NCI-H524 treated with DMSO at 0.1 percent for 48 hours (cell line): Measurements from ENCODE around the gene LAD1.
A peak's percentile ranks its signal among the peaks of the same experiment; 100 is the strongest.

Experiments
- DNase-seq: peaks from one replicate; lab custom pipeline; 2025; lab: John Stamatoyannopoulos, UW

Gene LAD1

DNA sequence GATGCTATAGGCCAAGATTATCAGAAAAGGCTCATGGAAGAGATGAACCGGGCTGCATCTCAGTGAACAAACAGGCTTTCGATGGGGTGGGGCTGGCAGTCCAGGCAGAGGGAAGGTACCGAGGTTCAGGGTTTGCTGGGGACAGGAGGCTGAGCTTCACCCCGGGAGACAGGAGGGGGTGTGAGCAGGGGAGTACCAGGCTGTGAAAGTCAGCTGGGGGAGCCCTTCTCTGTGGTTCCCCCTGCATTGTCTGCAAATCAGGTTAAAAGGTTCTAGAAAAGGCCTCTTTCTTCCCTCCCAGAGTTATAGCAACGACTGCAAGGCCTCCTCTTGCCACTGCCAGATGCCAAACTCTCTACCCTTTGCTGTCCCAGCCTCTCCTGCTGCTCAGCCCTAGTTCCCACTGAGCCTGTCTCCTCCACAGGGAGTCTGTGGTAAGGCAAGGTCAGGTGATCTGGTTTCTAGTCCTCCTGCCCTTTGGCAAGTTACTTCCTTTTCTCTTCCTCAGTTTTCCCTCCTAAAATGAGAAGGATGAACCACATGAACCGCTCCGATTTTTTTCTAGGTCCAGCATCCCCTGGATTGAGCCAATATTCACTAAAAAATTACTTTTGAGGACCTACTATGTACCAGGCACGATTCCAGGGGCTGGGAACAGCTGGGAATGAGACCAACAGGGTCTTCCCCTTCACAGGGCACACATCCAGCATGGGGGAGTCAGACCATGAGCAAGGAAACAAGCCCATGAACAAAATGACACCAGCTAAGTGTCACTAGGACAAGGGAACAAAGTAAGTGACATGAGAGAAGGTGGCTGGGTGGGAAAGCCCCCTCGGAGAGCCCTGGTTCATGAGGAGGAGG, 7.2 kb downstream of the LAD1 start:
- no peak for DNase-seq

DNA sequence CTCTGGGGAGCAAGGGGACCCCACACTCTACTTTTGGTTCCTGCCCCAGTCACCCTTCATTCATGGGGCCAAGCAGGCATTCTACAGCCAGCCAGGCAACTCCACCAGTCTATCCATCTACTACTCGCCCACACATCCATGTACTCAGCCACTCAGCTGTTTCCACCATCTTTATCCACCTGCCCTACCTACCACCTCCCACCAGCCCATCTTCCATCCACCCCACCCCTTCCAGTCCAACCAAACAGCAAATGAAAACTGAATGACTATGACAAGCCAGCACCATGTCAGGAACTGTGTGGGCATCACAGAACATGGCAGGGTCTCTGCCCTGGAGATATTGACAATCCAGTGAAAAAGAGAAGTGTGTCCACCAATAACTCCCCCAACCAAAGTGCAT, 7.9 kb downstream of the LAD1 start:
- no peak for DNase-seq

DNA sequence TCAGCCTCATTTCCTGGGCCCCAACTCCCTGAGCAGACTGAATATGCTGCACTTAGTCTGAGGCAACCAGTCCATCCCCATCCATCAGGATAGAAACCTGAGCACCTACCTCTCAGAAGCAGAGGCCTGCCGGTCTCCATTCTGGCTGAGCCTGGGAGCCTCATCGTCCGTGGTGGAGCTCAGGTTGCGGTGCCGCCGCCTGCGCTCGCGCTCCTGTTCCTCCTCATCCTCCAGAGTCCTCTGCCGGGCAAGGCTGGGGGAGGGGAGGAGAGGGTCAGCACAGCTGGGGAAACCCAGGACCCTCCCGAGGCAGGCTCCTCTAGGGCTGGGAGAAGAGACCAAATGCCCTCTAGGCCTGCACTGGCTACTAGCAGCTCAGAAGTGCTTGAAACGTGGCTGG, 10.1 kb downstream of the LAD1 start:
- DNase-seq, result no peak

DNA sequence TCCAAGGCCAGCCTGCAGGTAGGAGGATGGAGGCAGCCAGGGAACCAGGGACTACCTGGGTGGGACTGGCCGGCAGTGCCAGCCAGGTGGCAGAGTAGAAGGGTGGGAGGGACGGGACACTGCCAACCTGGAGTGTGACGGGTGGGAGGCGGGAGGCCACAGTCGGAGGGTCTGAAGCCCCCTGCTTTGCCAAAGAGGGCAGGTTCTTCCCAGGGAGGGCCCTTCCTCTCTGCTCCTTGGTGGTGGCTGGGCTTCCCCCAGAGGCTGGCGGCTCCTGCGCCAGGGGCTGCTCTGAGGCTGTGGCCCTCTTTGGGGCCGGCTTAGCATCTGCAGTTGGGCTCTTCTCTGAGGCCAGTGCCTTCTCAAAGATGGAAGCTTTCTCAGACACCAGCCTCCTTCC, 12.9 kb downstream of the LAD1 start:
- DNase-seq, result no peak

DNA sequence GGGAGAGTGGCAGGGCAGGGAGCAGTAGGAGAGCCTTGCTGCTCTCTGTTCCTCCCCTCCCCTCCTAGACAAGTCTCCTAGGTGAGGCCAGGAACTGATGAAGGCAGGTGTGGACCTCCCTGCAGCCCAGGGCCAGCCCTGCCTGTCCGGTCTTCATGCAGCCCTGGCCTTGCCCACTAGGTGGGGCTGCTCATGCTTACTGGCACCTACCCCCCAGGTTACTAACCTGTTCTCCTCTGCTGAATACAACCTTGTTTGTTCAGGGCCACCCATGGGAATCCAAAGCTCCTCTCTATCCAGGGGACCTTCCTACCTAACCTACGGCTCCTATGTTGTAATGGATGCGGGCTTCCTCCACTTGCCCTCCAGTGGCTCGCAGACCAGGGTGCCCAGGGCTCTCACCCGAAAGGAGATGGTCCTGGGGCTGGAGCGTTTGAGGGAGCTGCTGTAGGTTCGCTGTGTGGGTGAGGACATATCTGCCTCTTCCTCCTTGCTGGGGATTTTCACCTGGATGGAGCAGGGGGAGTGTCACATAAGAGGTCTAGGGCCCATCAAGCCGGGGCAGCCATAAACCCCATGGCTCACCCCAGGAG, 13.7 kb downstream of the LAD1 start:
- DNase-seq, result no peak

DNA sequence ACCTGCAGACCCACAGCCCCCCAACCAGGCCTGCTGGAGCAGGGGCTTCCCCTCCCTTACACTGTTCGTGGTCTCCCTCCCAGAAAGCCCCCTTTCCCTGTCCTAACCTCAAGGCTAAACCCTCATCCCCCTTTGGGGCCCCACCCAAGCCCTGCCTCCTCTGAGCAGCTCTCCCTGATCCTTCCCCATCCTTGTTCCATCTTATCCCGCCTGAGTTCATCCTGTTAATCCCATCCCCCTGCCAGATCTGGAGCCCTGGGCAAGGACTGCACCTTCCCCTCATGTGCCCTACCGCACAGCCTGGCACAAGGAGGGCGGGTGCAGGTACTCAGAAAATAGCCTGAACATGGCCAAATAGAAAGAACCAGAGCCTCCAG, 14.7 kb downstream of the LAD1 start:
- DNase-seq, result peak; percentile 40

DNA sequence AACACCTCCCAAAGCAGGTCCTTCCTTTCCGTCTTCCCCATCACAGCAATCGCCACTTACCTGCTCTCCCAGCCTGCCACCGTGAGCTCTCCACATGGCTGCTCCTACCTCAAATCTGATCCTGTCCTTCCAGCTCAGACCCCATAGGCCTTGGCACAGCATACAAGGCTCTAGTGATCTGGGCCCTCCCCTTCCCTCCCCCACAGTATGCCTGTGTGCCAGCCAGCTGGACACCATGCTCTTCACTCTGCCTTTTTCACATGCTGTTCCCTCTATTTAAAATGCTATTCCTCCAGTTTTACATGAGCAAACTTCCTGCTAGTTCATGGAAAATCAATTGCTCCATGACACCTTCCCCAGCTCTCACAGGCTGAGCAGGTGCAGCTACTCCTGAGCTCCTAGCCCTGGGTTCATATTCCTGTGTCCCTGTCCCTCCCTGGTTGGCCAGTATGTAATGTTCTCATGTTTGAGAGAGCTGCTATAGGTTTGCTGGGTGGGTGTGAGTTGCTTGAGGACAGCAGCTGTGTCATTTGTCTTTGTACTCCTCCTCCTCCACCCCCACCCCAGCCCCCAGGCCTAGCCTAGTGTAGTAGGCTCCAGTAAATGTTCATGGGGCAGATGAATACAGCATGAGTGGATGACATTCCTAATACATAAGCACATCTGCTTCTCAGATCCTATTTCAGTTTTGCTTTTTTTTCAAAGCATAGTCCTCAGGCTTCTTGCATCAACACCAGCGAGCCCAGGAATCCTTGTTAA, 15.3 kb downstream of the LAD1 start:
- DNase-seq, result peak; percentile 91

DNA sequence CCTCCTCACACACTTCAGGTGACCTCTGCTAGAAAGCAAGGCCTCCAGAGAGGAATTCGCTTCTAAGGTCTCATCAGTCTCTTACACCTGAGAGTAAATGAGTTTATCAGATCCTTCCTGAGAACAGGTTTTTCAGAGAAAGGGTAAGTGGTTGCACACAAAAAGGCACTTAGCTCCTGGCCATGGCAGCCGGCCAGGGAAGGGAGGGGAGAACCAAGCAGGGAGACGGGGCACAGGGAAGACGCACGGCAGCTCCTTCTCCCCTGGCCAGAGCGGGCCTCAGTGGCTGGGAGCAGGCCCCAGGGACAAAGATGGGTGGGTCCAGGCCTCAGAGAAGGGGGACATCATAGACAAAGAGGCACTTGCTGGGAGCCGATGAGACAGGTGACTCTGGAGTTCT, 18.0 kb downstream of the LAD1 start:
- no peak for DNase-seq

DNA sequence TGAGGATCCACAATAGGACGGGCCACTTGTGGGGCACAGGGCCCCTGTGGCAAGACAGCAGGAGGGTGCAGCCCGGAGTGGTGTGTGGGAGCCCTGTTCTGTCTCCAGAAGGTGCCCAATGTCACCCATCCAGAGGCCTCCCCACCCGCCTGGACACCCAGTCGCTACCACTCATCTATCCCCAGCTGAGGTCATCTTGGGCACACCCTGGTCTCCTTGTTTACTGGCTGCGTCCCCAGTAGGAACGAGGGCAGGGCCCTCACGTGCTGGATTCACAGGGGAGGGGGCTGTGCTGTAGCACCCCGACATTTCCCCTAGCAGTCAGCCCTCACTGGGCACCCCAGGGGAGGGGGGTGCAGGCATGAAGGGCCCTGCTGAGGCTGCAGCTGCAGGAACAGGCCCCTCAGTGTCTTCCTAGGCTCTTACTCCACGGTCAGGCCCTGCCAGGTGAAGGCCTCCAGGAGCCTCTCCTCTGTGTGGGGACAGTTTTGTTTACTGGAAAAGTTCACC, 19.3 kb downstream of the LAD1 start:
- DNase-seq, result no peak

DNA sequence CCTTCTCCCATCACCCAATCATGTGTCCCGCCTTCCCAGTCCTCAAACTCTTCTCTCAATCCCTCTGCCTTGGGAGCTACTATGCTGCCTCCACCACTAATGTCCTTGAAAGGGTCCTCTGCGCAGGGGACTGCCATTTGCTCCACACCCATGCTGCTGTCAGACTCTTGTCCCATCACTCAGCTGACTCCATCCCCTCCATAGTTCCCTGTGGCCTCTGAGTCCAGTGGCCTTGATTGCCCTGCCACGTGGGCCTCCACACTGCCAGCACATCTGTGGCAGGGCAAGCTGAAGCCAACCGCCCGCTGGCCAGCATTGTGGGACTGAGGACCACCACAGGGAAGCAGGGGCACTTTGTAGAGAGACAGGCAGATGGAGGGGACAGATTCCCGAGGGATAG, 20.3 kb downstream of the LAD1 start:
- no peak for DNase-seq

DNA sequence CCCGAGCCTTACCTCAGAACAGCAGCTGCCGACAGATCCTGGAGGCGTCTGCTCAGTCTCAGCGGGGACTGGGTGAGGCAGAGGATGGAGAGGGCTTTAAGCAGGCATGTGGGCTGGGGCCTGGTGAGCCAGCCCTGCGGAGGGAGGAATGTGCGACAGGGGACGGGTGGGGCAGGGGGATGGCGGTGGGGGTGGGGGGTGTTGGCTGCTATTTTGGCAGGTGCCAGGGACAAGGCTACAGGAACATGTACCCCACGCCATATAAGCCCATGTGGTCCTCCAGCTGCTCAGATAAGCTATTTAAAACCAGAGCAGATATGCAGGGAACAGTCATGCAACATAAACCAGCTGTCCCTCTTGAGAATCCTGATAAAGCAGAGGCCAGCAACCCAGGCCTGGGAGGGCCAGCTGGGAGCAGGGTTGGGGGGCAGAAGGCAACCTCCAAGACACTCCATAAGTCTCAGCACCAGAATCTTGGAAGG, 21.5 kb downstream of the LAD1 start, which contains the start of gene TNNT2:
TSS of gene TNNT2 (minus strand) at position 70 of the 482 bp plus-strand sequence. CDS start 4,426 bp downstream, outside the sequence.
- peak; percentile 84 for DNase-seq

DNA sequence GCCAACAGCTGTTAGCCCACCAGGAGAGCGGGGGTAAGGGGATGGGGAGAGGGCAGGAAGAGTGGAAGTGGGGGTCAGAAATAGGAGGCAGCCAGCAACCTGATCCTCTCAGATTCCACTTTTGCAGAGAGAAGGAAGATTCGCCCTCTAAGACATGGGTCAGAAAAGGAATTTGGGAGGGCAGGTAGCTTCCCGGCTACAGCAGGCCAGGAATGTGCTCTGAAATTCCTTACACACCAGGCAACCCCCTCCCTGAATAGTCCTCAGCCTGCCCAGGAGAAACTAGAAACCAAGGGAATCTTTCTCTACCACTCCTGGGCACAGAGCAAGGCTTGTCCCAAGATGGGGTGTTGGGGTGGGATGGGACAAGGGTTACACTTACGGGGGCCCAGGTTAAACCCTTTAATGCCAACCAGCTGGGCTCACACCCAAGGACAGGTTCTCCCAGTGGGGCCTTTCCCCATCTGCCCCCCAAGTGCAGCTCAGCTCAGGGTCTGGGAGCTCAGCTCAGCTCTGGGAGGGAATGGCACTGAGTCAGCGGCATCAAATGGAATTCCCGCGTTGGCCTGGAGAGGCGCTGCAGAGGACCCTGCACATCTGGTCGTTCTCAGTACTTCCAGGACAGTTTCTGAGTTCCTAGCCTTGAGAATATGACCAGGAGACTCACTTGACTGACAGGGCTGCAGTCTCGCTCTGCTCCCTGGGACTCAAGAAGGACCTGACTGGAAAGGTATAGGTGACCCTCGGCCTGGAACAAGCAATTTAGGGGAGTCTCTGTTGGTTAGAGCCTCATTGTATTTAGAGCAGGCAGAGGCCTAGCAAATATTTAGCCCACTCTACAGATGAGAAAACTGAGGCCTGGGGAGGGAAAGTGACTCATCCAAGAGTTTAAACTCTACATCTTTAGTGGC, 22.4 kb downstream of the LAD1 start:
- DNase-seq, result peak; percentile 87

DNA sequence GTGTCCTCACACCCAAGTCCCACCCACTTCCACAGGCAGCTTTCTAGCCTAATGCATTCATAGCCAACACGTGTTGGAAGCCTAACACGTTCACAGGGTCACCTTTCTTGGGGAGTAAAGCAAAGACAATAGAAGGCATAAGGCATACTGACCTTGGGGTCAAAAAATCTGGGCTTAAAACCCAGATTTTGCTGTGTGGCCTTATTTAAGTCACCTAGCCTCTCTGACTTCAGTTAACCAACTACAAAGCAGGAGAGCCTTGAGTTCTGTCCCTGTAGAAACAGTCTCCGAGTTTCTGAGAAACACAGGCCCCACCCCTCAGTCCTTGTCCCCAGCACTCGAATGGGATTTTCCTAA, 23.0 kb downstream of the LAD1 start:
- no peak for DNase-seq

DNA sequence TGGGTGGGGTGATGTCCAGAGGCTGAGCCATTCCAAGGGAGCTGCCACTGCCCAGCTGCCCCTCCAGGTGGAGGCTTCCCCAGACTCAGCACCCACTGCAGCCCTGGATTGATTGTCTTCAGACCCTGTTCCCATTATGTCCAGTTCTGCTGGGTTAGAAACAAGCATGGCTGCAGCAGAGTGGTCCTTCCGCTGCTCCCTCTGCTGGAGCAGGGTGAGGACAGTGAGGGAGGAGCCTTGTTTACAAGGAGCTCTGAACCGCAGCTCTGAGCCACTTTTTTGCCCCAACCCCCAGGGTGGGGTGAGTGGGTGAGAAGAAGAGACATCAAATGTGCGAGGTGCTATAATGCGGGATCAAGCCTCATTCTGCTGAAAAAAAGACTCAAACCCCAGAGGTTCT, 24.0 kb downstream of the LAD1 start:
- no peak for DNase-seq

DNA sequence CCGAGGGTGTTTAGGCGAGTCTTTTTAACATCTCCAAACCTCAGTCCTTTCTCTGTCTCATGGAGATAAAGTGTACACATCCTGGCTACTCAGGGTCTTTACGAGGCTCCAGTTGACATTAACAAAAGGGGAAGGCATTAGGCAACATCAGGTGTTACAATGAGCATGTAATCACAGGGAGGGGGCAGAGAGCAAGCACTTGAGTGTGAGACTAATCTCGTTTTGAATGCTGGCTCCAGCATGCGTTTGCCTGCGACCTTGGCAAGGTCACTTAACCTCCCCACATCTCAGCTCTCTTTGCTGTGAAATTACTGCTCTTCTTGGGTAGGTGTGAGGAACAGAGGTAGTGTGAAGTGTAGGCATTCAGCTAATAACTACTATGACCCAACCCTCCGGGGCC, 24.8 kb downstream of the LAD1 start:
- DNase-seq, result peak; percentile 56

DNA sequence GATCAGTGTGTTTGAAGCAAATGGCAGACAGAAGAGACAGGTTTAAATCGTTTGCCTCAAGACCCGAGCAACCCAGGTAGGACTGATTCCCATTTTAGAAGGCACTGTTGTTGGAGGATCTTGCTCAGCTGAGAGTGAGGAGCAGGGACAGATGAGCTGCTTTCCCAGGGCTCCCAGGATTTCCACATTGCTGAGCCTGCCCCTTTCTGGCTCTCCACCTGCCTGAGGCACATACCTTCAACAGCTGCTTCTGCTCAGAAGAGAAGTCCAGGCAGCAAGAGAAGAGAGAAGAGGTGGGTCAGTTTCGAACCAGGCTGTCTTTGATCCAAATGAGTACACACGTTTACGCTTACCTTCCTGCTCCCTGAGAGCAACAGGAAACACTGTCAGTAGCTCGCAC, 27.3 kb downstream of the LAD1 start:
- DNase-seq, result no peak

DNA sequence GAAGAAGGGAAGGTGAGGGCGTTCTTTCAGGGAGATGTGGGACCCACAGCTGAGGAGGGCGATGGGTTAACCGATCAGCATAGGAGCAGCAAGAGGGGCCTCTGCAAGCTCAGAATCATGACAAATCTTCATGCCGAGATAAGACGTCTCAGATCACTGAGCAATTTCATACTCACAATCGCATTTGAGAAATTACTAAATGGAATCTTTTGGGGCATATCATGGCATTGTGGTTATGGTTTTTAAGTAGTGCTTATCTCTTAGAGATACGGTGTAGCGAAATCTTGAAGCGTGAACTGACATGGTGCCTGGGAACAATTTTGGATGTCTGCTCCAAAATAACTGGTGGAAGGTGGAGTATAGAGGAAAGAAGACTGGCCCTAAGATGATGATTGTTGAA, 27.8 kb downstream of the LAD1 start:
- DNase-seq, result no peak

DNA sequence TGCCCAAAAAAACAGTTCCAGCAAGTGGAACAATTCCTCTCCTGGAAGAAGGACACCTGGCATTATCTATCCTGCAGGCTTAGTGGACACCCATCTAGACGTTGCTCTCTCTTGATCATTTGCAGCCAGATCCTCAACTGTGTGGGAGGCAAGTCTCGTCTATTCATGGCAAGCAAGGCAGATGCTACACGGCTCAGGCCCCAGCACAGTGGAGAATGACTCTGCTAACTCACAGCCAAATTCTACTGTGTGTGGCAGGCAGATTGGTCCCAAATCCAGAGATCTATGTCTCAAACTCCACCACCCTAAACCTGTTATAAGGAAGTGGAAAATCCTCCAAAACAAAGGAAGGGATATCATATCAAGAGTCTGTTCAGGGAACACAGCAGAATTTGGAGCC, 28.6 kb downstream of the LAD1 start:
- no peak for DNase-seq

DNA sequence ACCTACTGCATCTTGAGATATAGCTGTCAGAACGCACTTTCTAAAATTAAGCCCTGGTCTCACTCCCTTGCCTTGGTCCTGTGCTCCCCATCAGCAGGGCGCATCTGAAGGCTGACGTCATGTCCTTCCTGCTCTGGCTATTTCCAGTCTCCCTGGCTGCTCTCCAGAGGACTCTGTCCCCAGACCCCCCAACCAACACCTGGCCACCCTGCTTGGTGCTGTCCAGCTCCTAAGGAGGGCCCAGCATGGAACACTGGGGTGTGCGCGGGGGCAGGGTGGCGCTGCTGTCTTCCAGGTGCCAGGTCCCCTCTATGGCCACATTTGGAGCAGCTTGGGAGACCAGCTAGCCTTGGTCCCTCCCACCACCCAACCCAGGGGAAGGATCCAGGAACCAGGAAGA, 29.9 kb downstream of the LAD1 start:
- DNase-seq, result no peak

DNA sequence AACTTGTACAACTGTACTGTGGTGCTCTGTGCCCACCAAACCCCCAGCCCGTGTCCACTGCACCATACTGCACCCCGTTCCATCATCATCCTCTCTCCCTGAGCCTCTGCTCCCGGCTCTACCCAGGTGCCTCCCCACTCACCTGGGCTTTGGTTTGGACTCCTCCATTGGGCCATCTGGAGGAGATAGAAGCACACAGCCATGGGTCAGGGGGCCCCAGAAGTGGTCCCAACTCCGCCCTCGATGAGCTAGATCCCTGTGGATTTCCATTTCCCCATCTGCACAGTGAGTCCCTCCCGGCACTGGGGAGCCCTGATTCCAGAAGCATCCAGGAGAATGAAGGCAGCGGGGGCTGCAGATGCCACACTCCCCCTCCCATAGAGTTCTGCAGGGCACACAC, 32.4 kb downstream of the LAD1 start:
- no peak for DNase-seq

DNA sequence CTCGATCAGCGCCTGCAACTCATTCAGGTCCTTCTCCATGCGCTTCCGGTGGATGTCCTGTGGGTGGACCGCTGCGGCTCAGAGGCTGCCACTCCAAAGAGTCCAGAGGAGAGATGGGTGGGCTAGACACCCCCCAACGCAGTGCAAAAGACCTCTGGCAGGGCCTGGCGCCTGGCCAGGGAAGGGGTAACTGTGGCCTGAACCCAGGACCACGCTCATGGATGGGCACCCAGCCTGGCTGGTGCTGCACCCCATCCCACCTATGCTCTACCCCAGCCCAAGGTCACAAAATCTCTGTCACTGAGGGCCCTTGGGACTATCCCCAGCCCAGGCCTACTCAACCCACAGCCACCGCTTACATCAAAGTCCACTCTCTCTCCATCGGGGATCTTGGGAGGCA, 33.9 kb downstream of the LAD1 start:
- DNase-seq, result no peak

DNA sequence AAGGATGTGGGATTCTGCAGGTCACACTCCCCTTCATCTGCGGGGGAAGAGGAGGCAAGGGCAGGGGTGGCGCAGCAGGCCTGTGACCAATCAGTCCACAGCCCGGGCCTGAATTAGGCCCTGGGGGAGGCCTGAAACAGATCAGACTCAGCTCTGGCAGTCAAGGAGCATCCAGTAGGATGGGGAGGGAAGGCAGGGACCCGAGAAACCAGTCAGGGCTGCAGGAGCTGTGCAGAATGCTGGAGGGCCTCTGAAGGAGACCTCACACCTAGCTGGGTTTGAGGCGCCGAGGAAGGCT, 34.4 kb downstream of the LAD1 start:
- no peak for DNase-seq
